ENCODE measurements around the gene METTL14. TPM values are rescaled to one million over a fixed set of nuclear protein-coding genes. Genes with fewer than 3 reads are reported as not detected.
A peak's percentile ranks its signal among the peaks of the same experiment; 100 is the strongest.
"Not testable (repeated sequence)": the region's sequence is repeated elsewhere in the genome, so short reads cannot be mapped to it uniquely, and the experiment has no call there.

METTL14 gene
- 21.1 and 22.9 TPM in 2 replicates for total RNA-seq (2014; rRNA removed; shearing (Covaris generic))
- 17.3 and 18.6 TPM in 2 replicates for polyA plus RNA-seq (2015; cell fraction: cytosol; rRNA removed)
- polyA plus RNA-seq (2015; cell fraction: nucleus; rRNA removed), result 46.5 and 60.6 TPM in 2 replicates

DNA sequence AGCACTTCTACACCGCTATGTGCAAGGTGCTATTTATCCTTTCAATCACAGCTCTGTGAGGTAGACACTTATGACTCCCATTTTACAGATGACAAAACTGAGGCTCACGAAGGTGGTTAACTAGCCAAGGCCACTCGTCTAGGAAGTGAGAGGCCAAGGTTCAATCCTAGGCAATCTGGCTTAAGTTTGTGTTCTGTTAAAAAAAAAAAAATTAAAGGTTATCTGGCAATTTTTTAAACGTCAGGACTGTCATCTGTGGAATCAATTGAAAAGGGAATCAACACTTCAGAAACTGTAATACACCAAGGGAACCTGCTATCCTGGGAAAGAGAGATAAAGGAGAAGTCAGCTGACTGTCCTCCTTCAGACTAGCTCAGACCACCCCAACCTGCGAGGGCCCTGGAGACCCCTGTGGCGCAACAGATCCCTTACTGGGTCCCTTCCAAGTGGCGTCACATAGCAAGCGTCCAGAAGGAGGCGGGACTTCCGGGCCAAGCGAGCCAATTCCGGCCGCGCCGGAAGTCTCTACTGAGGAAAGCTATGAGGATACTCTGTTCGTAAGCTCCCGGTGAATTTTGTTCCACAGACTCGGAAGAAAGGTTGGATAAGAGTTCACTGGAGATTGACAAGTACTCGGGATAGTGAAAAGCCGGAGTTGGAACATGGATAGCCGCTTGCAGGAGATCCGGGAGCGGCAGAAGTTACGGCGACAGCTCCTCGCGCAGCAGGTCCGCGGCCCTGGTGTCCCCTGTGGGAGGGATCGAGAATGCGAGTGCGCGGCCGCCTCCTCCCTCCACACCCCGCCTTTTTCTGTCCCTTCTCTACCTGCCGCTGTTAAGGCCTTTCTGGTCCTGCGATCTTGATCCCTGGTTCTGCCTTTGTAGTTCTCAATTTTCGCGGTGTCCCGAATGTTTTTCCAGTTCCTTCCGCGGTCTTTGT lies at the start of gene METTL14:
Gene METTL14 (plus strand): TSS at position 520 of the 939 bp plus-strand sequence. CDS start 143 bp downstream, at position 663.
- DNase-seq (ENCODE audit: low read depth), result peak; percentile 89

DNA sequence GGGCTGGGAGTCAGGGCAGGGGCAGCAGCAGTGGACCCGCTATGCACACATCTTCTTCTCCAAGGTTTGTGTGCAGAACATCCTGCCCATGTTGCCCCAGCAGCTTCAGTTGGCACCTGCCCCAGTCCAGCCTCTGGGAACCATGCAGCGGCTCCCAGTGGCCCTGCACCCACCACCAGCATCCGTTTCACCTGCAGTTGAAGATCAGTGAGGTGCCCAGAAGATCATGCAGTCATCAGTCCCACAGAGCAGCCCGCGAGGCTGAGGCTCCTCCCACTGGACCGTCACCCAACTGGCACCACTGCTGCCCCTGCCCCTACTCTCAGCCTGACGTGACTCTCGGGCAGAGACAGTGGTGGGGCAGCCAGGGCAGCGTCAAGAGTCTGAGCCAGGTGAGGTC lies 49.1 kb upstream of the METTL14 start:
- DNase-seq (ENCODE audit: low read depth), result not testable (repeated sequence)

DNA sequence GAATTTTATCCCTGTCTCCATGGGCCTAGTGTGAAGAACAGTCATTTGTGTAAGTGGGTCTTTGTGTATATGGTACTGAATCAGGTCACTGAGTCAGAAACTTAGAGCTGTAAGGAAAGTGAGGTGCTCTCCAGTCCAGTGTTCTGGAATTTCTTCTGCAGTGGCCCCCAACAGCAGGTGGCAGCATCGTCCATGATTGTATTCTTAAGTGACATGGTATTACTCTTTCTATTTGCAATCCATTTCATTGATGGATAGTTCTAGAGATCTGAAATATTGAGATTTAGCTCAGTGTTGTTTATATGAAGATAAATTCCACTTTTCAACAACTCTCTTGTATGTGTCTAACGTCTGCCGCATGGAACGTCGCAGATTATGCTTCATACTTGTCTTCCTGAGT lies 20.5 kb upstream of the METTL14 start:
- DNase-seq (ENCODE audit: low read depth), result not testable (repeated sequence)

DNA sequence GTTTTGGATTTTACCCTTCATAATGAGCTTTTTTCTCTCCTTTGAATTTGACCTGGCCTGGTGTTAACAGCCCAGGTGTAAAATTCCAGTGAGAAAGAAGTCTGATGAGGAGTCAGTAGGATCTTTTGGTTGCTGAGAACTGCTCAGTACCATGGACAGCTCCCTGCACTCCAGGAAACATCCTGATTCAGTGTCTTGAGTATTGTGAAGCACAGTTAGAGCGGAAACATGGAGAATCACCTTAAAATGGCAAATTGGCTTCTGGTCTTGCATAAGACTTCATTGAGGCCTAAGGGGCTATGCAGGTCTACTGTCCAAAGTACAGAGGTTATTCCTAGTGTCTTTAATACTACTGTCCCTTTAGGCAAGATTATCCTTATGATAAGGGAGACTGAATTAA lies 16.0 kb upstream of the METTL14 start:
- peak; percentile 51 for DNase-seq (ENCODE audit: low read depth)

DNA sequence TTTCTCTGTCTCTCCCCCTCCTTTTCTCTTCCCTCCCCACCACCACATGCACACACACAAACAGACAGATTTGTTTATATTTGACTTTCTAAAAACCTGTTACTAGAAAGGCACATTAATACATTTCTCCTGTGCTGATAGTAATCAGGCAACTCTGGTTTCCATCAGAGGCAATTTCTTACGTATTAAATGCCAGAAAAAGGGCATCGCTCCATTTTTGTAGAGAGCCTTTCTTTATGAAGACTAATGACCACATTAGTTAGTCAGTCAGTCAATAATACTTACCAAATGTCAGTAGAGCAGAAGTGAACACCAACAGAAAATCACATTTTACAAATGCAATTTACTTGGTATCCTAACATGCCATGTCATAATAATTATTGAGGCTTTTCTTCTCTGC lies 14.2 kb upstream of the METTL14 start:
- DNase-seq (ENCODE audit: low read depth), result not testable (repeated sequence)

DNA sequence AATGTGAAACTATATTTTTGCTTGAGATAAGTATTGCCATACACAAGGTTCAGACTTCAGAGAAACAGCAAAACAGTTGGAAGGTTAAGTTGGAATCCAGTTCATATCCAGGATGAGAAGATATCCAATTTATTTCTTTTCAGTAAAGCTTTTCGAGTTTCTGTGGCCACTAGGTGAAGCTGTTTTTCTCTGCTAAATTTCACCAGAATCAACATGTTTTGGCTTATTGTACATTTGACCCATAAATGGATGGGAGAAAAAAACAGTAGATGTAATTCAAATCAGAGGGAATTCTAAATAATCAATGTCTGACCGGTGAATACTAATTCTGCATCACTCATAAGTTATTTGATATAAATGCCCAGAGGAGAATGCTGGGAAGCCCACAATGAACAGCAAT lies 9.1 kb upstream of the METTL14 start:
- DNase-seq (ENCODE audit: low read depth), result no peak

DNA sequence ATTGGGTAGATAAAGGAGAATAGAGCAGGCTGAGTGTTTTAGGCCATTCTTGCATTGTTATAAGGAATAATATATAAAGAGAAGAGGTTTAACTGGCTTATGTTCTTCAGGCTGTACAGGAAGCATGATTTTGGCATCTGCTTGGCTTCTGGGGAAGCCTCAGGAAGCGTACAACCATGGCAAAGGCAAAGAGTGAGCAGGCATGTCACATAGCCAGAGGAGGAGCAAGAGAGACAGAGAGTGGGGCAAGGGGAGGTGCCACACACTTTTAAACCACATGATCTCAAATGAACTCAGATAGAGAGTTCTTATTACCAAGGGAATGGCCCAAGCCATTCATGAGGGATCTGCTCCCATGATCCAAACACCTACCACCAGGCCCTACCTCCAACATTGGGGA lies 4.4 kb upstream of the METTL14 start:
- peak; percentile 6 for DNase-seq (ENCODE audit: low read depth)

DNA sequence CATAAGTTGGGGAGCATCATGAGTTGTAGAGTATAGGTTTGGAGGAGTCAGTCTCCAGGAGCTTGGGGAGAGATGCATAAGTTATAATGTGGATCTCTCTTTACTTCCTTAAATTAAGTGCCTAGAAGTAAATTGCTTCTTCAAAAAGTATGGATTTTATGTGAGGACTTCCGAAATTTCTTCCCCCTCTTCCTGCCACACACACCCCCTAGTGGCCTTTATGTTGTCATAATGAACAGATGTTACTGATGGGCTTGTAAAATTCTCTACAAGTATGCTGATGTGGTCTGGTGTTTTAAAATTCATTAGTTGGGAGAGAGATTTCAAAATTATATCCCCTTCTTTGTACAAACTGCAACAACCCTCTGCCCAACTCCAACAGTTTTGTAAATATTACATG lies 2.3 kb upstream of the METTL14 start:
- peak; percentile 36 for DNase-seq (ENCODE audit: low read depth)

DNA sequence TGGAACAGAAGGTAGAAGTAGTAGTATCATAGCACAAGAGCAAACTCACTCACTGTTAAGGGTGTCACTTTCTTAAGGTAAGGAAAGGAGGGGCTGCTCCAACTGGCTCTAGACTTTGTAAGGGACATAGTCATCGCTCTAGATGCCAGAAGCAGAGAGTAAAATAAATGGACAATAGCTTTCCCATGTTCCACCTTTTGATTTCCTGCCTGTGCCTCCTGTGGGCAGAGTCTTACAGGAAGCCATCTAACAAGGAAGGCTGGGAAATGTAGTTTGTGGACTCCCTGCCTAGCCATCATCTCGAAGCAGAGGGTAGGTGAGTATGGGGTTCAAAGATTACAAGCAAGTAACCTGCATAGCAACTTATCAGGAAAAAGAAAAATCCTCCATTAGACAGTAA lies 1.7 kb upstream of the METTL14 start:
- DNase-seq (ENCODE audit: low read depth), result peak; percentile 60

DNA sequence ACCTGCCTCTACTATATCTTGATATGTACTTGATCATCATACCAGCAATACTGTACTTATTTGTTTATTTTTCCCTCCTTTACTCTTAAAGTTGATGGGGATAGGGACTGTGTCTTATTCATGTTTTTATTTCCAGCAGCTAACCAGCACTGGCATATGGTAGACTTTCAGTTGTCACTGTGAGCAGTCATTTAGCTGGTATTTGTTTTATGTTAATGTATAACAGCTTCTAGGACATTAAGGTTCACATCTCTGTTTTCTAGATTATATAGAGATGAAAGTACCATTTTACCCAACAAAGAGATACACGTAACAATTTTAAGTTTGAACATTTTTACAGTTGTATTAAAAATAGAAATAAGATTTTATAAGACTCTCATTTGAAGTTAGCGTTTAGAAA lies 17.9 kb downstream of the METTL14 start:
- no peak for DNase-seq (ENCODE audit: low read depth)

DNA sequence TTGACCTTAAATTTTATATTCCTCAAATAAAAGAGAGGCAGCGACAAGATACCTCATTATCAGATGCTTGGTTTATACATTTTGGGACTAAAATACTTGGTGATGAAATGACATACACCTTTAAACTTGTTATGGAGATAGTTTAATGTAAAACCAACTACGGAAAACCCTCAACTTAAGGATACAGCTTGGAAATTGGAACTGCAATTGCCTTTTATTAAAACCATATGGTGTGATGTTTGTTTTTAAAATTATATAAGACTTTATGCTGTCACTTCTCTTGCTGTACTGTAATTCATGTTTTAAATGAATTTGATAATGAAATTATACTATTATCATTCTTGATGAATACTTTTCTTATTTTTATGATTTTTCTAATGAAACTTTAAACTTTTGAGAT lies 25.9 kb downstream of the METTL14 start:
- no peak for DNase-seq (ENCODE audit: low read depth)

DNA sequence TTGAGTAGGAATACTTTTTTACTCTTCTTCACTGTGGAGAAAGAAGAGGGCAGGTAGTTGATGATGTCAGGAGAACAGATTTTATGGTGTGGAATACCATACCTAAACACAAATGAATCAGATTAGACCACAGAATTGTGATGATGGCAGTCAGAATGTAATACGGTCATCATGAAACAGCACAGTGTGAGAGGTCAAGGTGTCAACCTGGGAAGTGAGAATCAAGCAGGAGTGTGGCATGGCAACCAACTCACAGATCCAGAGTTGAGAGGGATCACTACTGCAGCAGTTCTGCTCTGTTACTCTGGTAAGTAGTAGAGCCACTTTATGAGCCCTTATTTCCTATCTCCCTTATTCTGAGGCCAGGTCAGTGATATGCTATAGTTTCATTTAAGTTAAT lies 27.7 kb downstream of the METTL14 start:
- peak; percentile 4 for DNase-seq (ENCODE audit: low read depth)

DNA sequence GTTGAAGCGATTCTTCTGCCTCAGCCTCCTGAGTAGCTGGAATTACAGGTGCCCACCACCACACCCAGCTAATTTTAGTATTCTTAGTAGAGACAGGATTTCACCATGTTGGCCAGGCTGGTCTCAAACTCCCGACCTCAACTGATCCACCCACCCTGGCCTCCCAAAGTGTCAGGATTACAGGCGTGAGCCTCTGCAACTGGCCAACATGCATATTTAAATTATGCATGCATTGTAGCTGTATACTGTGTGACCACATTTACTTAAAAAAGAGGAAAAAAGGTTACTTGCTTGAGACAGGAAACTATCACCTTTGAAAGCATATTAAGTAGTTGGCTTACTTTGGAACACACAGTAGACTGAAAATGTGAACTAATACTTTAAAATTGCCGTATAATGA lies 29.5 kb downstream of the METTL14 start:
- DNase-seq (ENCODE audit: low read depth), result no peak

DNA sequence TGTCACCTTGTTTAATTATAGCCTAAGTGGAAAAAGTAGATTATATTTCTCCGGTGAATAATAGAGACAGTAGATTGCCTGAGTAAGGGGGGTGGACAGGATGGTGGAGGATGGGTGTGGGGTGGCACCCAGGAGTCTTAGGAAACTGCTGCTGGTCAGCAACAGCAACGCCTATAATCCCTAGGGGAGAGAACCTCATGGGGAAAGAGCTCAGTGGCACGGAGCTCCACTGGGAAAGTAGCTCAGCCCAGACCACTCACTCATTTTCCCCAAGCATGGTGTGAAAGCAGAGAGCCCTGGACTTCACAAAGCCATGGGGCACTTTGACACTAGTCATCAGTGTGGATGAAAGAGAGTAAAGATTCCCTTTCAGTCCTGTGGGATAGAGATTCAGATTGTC lies 31.1 kb downstream of the METTL14 start:
- DNase-seq (ENCODE audit: low read depth), result no peak

DNA sequence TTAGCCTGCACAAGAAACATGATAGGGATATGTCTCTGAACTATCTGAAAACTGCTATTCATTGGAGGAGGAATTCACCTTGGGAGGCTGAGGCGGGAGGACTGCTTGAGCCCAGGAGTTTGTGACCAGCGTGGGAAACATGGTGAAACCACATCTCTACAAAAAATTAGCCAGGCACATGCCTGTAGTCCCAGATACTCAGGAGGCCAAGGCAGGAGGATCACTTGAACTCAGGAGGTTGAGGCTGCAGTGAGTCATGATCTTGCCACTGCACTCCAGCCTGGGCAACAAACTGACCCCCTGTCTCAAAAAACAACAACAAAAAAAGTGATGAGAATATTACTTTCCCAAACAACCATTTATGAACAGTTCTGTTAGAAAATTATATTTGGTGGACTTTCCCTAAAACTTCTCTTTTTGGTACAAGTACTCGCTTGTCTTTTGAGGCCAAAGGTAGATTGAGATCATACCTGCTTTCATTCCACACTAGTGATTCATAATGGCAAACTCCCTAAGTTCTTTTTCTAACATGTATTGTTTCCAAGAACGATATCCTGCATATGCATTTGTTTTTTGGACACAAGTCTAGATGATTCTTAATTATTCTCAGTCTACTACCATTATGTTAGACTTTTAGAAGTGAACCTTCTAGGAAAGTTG lies 33.4 kb downstream of the METTL14 start:
- no peak for DNase-seq (ENCODE audit: low read depth)

DNA sequence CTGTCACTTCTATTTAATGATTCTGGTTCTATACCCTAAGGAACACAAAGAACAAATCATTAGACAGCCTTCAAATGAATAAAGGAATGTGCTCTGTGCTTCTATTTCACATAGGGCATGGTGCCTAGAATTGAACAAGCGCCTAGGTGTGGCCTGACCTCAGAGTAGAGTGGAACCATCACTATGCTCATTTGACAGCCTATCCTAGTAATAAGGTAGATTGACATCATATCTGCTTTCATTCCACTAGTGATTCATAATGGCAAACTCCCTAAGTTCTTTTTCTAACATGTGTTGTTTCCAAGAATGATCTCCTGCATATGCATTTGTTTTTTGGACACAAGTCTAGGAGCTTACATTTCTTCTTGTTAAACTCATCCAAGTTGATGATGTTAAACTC lies 36.6 kb downstream of the METTL14 start:
- no peak for DNase-seq (ENCODE audit: low read depth)

DNA sequence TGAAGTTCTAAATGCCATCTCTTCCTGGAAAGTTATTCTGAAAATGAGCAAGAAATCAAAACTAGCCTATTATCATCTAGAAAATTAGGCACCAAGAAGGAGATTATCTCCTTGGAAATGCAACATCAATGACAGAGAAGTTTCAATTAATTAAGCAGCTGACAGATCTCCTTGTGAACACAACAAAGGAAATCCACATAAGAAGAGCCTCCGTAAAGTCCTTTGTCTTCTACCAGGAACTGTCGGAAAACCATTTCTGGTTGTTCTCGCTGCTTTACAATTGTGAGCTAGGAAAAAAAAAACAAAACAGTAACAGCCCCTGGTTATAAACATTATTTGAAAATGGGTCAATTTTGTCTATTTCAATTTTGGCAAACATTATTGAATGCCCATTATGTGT lies 38.2 kb downstream of the METTL14 start:
- no peak for DNase-seq (ENCODE audit: low read depth)

DNA sequence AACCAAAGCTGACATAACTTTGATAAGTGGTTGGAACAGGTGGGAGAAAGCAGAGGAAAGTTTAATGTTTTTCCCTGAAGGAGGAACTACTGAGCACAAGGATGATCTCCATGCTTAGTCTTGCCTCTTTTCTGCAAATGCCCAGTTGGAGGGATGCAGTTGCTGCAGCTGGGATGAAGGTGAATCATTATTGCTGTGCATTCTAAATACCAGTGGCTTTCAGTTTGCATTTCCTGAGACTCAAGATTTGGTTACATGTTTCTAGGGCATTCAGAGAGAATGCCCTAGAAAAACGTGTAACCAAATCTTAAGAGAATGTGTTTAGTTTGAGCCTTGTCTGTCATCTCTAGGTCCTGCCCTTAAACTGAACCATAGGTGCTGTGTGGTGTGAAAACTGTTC lies 42.2 kb downstream of the METTL14 start:
- peak; percentile 39 for DNase-seq (ENCODE audit: low read depth)

DNA sequence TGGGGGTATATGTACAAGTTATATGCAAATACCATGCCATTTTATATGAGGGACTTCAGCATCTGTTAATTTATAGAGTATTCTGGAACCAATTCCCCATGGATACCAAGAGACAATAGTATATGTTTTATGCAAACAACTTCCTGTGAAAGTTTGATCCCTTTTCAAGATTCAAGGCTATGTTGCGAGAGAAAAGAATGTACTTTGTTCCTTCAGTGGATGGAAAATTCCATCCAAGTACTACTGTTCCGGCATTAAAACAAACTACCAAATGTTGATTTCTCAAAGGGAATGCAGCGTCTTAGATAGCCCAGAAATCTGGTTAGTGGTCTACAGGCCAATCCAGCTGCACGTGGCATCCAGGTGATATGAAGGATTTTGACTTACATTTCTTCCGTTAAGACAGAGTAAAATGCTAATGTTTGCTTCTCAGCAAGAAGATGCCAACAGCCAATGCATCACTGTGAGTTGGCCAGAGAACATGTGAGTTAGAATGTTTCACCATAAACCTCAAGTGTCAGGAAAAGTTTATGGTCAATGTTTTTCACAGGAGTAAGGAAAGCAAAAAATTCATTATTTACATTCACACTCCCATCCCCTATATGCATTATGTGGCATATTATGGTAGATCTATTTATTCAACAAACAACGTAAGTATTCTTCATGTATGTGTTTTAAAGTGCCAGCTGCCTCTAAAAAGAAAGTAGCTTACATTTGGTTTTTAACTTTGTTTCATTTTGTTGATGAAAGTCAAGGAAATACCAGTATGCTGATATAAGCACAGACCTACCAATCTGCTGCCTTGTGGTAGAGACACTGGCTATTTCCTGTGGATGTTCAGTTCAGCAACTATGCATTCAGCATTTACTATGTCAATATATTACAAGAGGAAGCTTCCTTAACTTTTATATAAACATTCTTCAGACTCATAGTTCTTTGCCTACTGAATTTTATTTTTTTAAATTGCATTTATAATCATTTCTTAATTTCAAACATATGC lies 44.4 kb downstream of the METTL14 start:
- DNase-seq (ENCODE audit: low read depth), result peak; percentile 40

DNA sequence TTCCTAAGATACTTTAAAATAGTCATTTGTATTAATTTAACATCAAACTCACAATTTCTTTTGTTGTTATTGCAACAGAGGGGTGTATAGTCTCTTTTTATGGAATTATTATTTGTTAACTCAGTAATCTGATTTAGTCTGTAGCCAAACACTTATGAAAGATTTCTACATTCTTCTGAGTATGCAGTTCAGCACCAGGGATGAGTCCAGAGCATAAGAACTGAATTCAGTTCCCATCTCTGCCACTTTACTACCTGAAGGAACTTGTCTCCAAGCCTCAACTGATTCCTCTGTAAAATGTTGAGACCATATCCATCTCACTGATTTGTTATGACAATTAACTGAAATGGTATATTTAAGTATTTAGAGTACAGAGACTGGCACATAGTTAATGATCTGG lies 45.5 kb downstream of the METTL14 start:
- DNase-seq (ENCODE audit: low read depth), result no peak
